CD14-positive monocyte (primary cell): ENCODE data around the gene ADPRS. TPM values are rescaled to one million over a fixed set of nuclear protein-coding genes. Genes with fewer than 3 reads are reported as not detected.

Source experiments
- DNase-seq, 3 donors: peaks; one replicate each; pipeline ENCODE4 v3.0.0-alpha.2; 2011 to 2022
- H2AFZ ChIP-seq: 2 replicates; pipeline ENCODE4 v1.6.0; 2012; ENCODE audit warnings: mild to moderate bottlenecking, low read depth, low read length, inconsistent platforms; ENCODE audit not compliant: insufficient read depth, poor library complexity, severe bottlenecking
- H3K27ac ChIP-seq, 2 donors: 1 replicate in 1 of 2; 2 replicates in 1 of 2; pipeline ENCODE4 v1.5.1; 2012 to 2013; ENCODE audit warnings: low read length in 2 of 2, control low read depth in 1 of 2, inconsistent platforms in 1 of 2, low read depth in 1 of 2, mild to moderate bottlenecking in 1 of 2
- H3K27me3 ChIP-seq, 2 donors: one replicate each; pipeline versions ENCODE4 v1.6.0 to v1.6.1; 2011 to 2013; ENCODE audit warnings: low read length in 2 of 2; ENCODE audit not compliant: control insufficient read depth in 2 of 2, insufficient read depth in 2 of 2
- H3K36me3 ChIP-seq, 2 donors: replicated peaks in 1 of 2; 1 replicate in 1 of 2; 2 replicates in 1 of 2; pipeline versions ENCODE4 v1.5.1 to v1.6.1; 2012 to 2013; ENCODE audit warnings: low read length in 2 of 2, control low read depth in 1 of 2, inconsistent platforms in 1 of 2, mild to moderate bottlenecking in 1 of 2; ENCODE audit not compliant: insufficient read depth in 2 of 2, control insufficient read depth in 1 of 2
- H3K4me1 ChIP-seq, 2 donors: 1 replicate in 1 of 2; 2 replicates in 1 of 2; pipeline versions ENCODE4 v1.5.1 to v1.6.1; 2012 to 2013; ENCODE audit warnings: low read length in 2 of 2, control low read depth in 1 of 2, inconsistent platforms in 1 of 2, mild to moderate bottlenecking in 1 of 2, moderate library complexity in 1 of 2; ENCODE audit not compliant: insufficient read depth in 2 of 2, control insufficient read depth in 1 of 2
- H3K4me2 ChIP-seq: replicated peaks from 2 replicates; pipeline ENCODE3; 2012; ENCODE audit warnings: low read length, moderate library complexity, mild to moderate bottlenecking; ENCODE audit not compliant: poor library complexity, severe bottlenecking; ENCODE audit errors: extremely low read depth
- H3K4me3 ChIP-seq, 3 experiments: fragments of 200-600 bp in 1 of 3; sonication (generic) in 1 of 3; replicated peaks in 1 of 3; 1 replicate in 2 of 3; 2 replicates in 1 of 3; pipeline ENCODE4 v1.5.1; 2011 to 2013; ENCODE audit warnings: low read length in 3 of 3, mild to moderate bottlenecking in 3 of 3, control low read depth in 2 of 3, low read depth in 2 of 3, inconsistent platforms in 1 of 3, moderate library complexity in 1 of 3
- H3K79me2 ChIP-seq: 2 replicates; pipeline ENCODE4 v1.6.0; 2012; ENCODE audit warnings: mild to moderate bottlenecking, control low read depth, inconsistent platforms, low read length, moderate library complexity; ENCODE audit not compliant: insufficient read depth
- H3K9ac ChIP-seq: 2 replicates; pipeline ENCODE4 v1.6.0; 2017; ENCODE audit warnings: low read length, mild to moderate bottlenecking; ENCODE audit not compliant: insufficient read depth, poor library complexity, severe bottlenecking
- H3K9me3 ChIP-seq, 2 donors: replicated peaks in 1 of 2; 1 replicate in 1 of 2; 2 replicates in 1 of 2; pipeline versions ENCODE4 v1.5.1 to v1.6.1; 2012 to 2013; ENCODE audit warnings: low read length in 2 of 2, control low read depth in 1 of 2; ENCODE audit not compliant: control insufficient read depth in 1 of 2, insufficient read depth in 1 of 2
- H4K20me1 ChIP-seq: 2 replicates; pipeline ENCODE4 v1.6.0; 2012; ENCODE audit warnings: mild to moderate bottlenecking, low read length, control low read depth, moderate library complexity; ENCODE audit not compliant: insufficient read depth
- H3K27ac Mint-ChIP-seq, 7 donors: one replicate each; pipeline ENCODE4 v1.8.0; 2020; ENCODE audit warnings: mild to moderate bottlenecking in 7 of 7, mixed read lengths in 7 of 7, moderate library complexity in 6 of 7, inconsistent platforms in 2 of 7
- H3K27me3 Mint-ChIP-seq, 3 donors: one replicate each; pipeline ENCODE4 v1.8.0; 2021 to 2022; ENCODE audit warnings: low read depth in 3 of 3, mild to moderate bottlenecking in 3 of 3, mixed read lengths in 3 of 3, moderate library complexity in 3 of 3, inconsistent platforms in 1 of 3
- H3K36me3 Mint-ChIP-seq, 2 donors: one replicate each; pipeline ENCODE4 v1.8.0; 2020; ENCODE audit warnings: mixed read lengths in 2 of 2, inconsistent platforms in 1 of 2, mild to moderate bottlenecking in 1 of 2
- H3K4me1 Mint-ChIP-seq: one replicate; pipeline ENCODE4 v1.8.0; 2020; ENCODE audit warnings: mild to moderate bottlenecking, mixed read lengths
- H3K4me3 Mint-ChIP-seq, 2 donors: one replicate each; pipeline ENCODE4 v1.8.0; 2020; ENCODE audit warnings: mild to moderate bottlenecking in 2 of 2, mixed read lengths in 2 of 2, moderate library complexity in 1 of 2
- H3K9me3 Mint-ChIP-seq, 7 donors: one replicate each; pipeline ENCODE4 v1.8.0; 2020 to 2022; ENCODE audit warnings: mixed read lengths in 7 of 7, mild to moderate bottlenecking in 6 of 7, moderate library complexity in 6 of 7, inconsistent platforms in 2 of 7
- WGBS: methylation state at CpG from one replicate; pipeline ENCODE4 v1.1.5; 2013; ENCODE audit warnings: missing lambda C conversion rate; ENCODE audit not compliant: insufficient coverage; 5-methylcytosine and 5-hydroxymethylcytosine counted together
- intact Hi-C, 2 donors: fragments of 100-400 bp; cut with micrococcal nuclease; formaldehyde crosslinking; loops; one replicate each; pipeline versions ENCODE4 v1.15.0 to v1.15.1; 2023
- polyA plus RNA-seq, 3 donors: library from polyadenylated mRNA; depleted of rRNA in 1 of 3; unstranded in 2 of 3; stranded (reverse) in 1 of 3; fragments of 300-500 nt in 2 of 3; fragments of >200 nt in 1 of 3; fragmentation: Illumina TruSeq in 2 of 3; gene quantifications; 1 replicate in 2 of 3; 2 replicates in 1 of 3; pipeline ENCODE4 v1.2.3, GENCODE V29; 2012 to 2021
- TF ChIP-seq, protein P1 (sequence below): fragments of 200-600 bp; IDR thresholded peaks from one replicate; pipeline ENCODE4 v1.8.0; 2022; ENCODE audit warnings: antibody characterized with exemption, mild to moderate bottlenecking

ADPRS gene
- polyA plus RNA-seq, 3 donors: 13.4 to 30.6 (median 21.9) TPM

- H3K36me3 ChIP-seq: peaks cover 0 to 4% of the 10 kb centered on the region in 2 donors
- Mint-ChIP-seq H3K36me3 (peaks cover 9 to 10% of the 10 kb centered on the region in 2 donors), H3K9me3 (peaks cover 0 to 6% (median 4%) of the 10 kb centered on the region in 7 donors), H3K4me3 (no peak overlapping the region), H3K27me3 (no peaks in the 10 kb centered on the region), H3K27ac (no peak overlapping the region), H3K4me1 (no peaks in the 10 kb centered on the region)
- H3K4me3 ChIP-seq: no peak overlapping the region
- H3K4me1 ChIP-seq: no peaks in the 10 kb centered on the region
- H3K4me2 ChIP-seq: no peak overlapping the region
- no peak for DNase-seq
- TF ChIP-seq, protein P1, sequence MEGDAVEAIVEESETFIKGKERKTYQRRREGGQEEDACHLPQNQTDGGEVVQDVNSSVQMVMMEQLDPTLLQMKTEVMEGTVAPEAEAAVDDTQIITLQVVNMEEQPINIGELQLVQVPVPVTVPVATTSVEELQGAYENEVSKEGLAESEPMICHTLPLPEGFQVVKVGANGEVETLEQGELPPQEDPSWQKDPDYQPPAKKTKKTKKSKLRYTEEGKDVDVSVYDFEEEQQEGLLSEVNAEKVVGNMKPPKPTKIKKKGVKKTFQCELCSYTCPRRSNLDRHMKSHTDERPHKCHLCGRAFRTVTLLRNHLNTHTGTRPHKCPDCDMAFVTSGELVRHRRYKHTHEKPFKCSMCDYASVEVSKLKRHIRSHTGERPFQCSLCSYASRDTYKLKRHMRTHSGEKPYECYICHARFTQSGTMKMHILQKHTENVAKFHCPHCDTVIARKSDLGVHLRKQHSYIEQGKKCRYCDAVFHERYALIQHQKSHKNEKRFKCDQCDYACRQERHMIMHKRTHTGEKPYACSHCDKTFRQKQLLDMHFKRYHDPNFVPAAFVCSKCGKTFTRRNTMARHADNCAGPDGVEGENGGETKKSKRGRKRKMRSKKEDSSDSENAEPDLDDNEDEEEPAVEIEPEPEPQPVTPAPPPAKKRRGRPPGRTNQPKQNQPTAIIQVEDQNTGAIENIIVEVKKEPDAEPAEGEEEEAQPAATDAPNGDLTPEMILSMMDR: no peak
- no peak overlapping the region for H3K9ac ChIP-seq
- intact Hi-C loops: no loop called here
- H3K27me3 ChIP-seq: no peaks in the 10 kb centered on the region
- no peak overlapping the region for H3K27ac ChIP-seq
- H2AFZ ChIP-seq: no peak overlapping the region
- H3K79me2 ChIP-seq: no peaks in the 10 kb centered on the region
- no peaks in the 10 kb centered on the region for H3K9me3 ChIP-seq
- H4K20me1 ChIP-seq: no peaks in the 10 kb centered on the region
These were observed 20.8 kb upstream of the ADPRS start for GRCh38 chr1:36067871-36068270.

DNA sequence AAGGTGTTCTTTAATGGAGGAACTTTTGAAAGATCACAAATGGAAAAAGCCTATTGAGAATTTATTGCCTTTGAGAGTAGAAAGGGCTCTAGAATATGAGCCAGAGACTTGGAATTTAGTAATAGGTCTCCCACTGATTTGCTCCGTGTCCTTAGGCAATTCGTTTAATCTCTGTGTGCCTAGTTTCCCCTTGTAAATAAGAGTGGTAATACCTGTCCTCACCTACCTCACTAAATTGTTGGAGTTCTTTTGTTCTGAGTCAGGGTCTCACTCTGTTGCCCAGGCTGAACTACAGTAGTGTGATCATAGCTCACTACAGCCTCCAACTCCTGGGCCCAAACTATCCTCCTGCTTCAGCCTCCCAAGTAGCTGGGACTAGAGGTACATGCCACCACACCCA is 19.8 kb upstream of the ADPRS start:
- peaks cover 3% of the 10 kb centered on the region for H3K4me1 Mint-ChIP-seq
- DNase-seq: no peak
- Histone ChIP-seq H3K4me2 (no peak overlapping the region), H4K20me1 (no peaks in the 10 kb centered on the region), H3K9ac (no peak overlapping the region), H3K4me1 (peaks cover 0 to 2% of the 10 kb centered on the region in 2 donors), H3K27me3 (no peaks in the 10 kb centered on the region), H2AFZ (no peak overlapping the region), H3K27ac (no peak overlapping the region), H3K36me3 (peaks cover 0 to 4% of the 10 kb centered on the region in 2 donors), H3K9me3 (no peaks in the 10 kb centered on the region), H3K4me3 (no peak overlapping the region), H3K79me2 (no peaks in the 10 kb centered on the region)
- TF ChIP-seq, protein P1: no peak
- H3K4me3 Mint-ChIP-seq: no peak overlapping the region
- H3K27ac Mint-ChIP-seq: peak overlapping the region in 1 of 7 donors; percentile 17
- peaks cover 9 to 10% of the 10 kb centered on the region in 2 donors for H3K36me3 Mint-ChIP-seq
- intact Hi-C loops: no loop called here
- H3K27me3 Mint-ChIP-seq: no peaks in the 10 kb centered on the region
- WGBS: no CpG with 5 or more reads among the region's 2 CpGs
- H3K9me3 Mint-ChIP-seq: peaks cover 0 to 6% (median 4%) of the 10 kb centered on the region in 7 donors
